ENCODE data around the gene LYAR.

The LYAR gene

GRCh38 chr4:4233610-4234009, 56.3 kb downstream of the LYAR start:
- no peak overlapping the region for H3K9ac ChIP-seq (ENCODE audit: low read depth, low read length)
- no peak overlapping the region for H3K4me3 ChIP-seq (ENCODE audit: low read length)
- H3K27me3 ChIP-seq (ENCODE audit: control insufficient read depth, insufficient read depth, low read length): peaks cover 12% of the 10 kb centered on the region
- H3K9me3 ChIP-seq (replicated peaks; ENCODE audit: low read length): no peaks in the 10 kb centered on the region
- H3K4me1 ChIP-seq (ENCODE audit: control insufficient read depth, insufficient read depth, low read length): no peaks in the 10 kb centered on the region
- H3K36me3 ChIP-seq (ENCODE audit: insufficient read depth, low read length): peaks cover 6% of the 10 kb centered on the region
- H3K4me2 ChIP-seq (ENCODE audit: low read length): no peak overlapping the region

GRCh38 chr4:4228356-4228668, 61.6 kb downstream of the LYAR start:
- no peak overlapping the region for H3K4me2 ChIP-seq (ENCODE audit: low read length)
- no peak overlapping the region for H3K4me3 ChIP-seq (ENCODE audit: low read length)
- H3K9ac ChIP-seq (ENCODE audit: low read depth, low read length): no peak overlapping the region
- H3K4me1 ChIP-seq (ENCODE audit: control insufficient read depth, insufficient read depth, low read length): no peaks in the 10 kb centered on the region
- H3K9me3 ChIP-seq (replicated peaks; ENCODE audit: low read length): no peaks in the 10 kb centered on the region
- peaks cover 53% of the 10 kb centered on the region for H3K27me3 ChIP-seq (ENCODE audit: control insufficient read depth, insufficient read depth, low read length)
- H3K36me3 ChIP-seq (ENCODE audit: insufficient read depth, low read length): no peaks in the 10 kb centered on the region

GRCh38 chr4:4227510-4228355, 62.2 kb downstream of the LYAR start:
- Histone ChIP-seq H3K27me3 (ENCODE audit: control insufficient read depth, insufficient read depth, low read length) (peaks cover 55% of the 10 kb centered on the region), H3K4me3 (ENCODE audit: low read length) (no peak overlapping the region)

GRCh38 chr4:4226606-4227438, 63.1 kb downstream of the LYAR start, which contains the start of gene OTOP1:
TSS of gene OTOP1 (minus strand) at chr4:4226929. CDS start at chr4:4226864, 65 bp downstream.
- Histone ChIP-seq H3K4me3 (ENCODE audit: low read length) (no peak within 1 kb of the TSS), H3K9me3 (replicated peaks; ENCODE audit: low read length) (no peaks in the 10 kb centered on the region), H3K4me2 (ENCODE audit: low read length) (peak within 1 kb of the TSS; percentile 49), H3K27me3 (ENCODE audit: control insufficient read depth, insufficient read depth, low read length) (peaks cover 63% of the 10 kb centered on the region), H3K4me1 (ENCODE audit: control insufficient read depth, insufficient read depth, low read length) (no peaks in the 10 kb centered on the region), H3K9ac (ENCODE audit: low read depth, low read length) (no peak within 1 kb of the TSS), H3K36me3 (ENCODE audit: insufficient read depth, low read length) (no peaks in the 10 kb centered on the region)

More at GRCh38 chr4:4227510-4228355, 62.2 kb downstream of the LYAR start:
- Histone ChIP-seq H3K9me3 (replicated peaks; ENCODE audit: low read length) (no peaks in the 10 kb centered on the region), H3K9ac (ENCODE audit: low read depth, low read length) (no peak overlapping the region), H3K36me3 (ENCODE audit: insufficient read depth, low read length) (no peaks in the 10 kb centered on the region), H3K4me2 (ENCODE audit: low read length) (no peak overlapping the region), H3K4me1 (ENCODE audit: control insufficient read depth, insufficient read depth, low read length) (no peaks in the 10 kb centered on the region)

GRCh38 chr4:4225915-4226605, 63.9 kb downstream of the LYAR start:
- H3K27me3 ChIP-seq (ENCODE audit: control insufficient read depth, insufficient read depth, low read length): peaks cover 64% of the 10 kb centered on the region
- no peak overlapping the region for H3K4me3 ChIP-seq (ENCODE audit: low read length)
- no peak overlapping the region for H3K9ac ChIP-seq (ENCODE audit: low read depth, low read length)
- no peaks in the 10 kb centered on the region for H3K4me1 ChIP-seq (ENCODE audit: control insufficient read depth, insufficient read depth, low read length)
- H3K4me2 ChIP-seq (ENCODE audit: low read length): peak overlapping the region; percentile 49
- no peaks in the 10 kb centered on the region for H3K9me3 ChIP-seq (replicated peaks; ENCODE audit: low read length)
- H3K36me3 ChIP-seq (ENCODE audit: insufficient read depth, low read length): no peaks in the 10 kb centered on the region

Measured in skeletal muscle satellite cell (primary cell).